Esophagus squamous epithelium (tissue), 4 donors: ENCODE measurements around the gene CSNK2A3.

ENCODE experiments used
- CTCF ChIP-seq, 6 experiments: fragments of 450-650 bp in 4 of 6; fragments of 200-600 bp in 2 of 6; sonication (generic) in 2 of 6; IDR thresholded peaks; one replicate each; pipeline ENCODE4 v1.5.1; 2016 to 2019; ENCODE audit warnings: antibody characterized with exemption in 6 of 6, mild to moderate bottlenecking in 4 of 6, moderate library complexity in 4 of 6
- POLR2A ChIP-seq, 4 donors: fragments of 450-650 bp; IDR thresholded peaks; one replicate each; pipeline ENCODE4 v1.6.1; 2017; ENCODE audit warnings: antibody characterized with exemption in 4 of 4, mild to moderate bottlenecking in 4 of 4, moderate library complexity in 3 of 4

GRCh38 chr11:11359611-11360010 lies 6.6 kb upstream of the CSNK2A3 start:
- TF ChIP-seq CTCF (IDR thresholded peaks at IDR 0.05) (no peak), POLR2A (IDR thresholded peaks at IDR 0.05) (no peak)
